HG03439 (cell line): ENCODE measurements around the gene STOX1.
"Not testable (repeated sequence)": the region's sequence is repeated elsewhere in the genome, so short reads cannot be mapped to it uniquely, and the experiment has no call there.

ENCODE experiments used
- ATAC-seq: cut with Tn5 transposase; IDR thresholded peaks from one replicate; pipeline ENCODE4 v1.9.1; 2021; ENCODE audit warnings: mild to moderate bottlenecking, moderate library complexity; ENCODE audit not compliant: unreplicated experiment

Gene STOX1

DNA sequence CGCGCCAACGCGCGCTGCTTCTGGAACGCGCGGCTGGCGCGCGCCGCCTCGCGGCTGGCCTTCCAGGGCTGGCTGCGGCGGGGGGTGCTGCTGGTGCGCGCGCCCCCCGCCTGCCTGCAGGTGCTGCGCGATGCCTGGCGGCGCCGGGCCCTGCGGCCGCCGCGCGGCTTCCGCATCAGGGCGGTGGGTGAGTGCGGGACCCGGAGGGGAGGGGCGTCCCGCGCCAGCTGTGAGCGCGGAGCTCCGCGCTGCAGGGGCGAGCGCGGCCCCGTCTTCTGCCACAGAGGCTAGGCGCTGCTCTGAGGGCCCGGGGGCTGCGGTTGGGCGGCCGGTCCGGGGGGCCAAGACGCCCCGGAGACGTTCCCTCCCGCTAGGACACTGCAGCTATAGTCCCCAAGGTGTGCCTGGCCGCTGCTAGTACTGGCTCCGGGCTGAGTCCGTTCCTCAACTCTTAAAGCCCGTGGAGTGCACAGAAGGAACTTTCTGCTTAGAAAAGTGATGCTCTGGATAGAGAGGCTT is 811 bp downstream of the STOX1 start:
- ATAC-seq = not testable (repeated sequence)

DNA sequence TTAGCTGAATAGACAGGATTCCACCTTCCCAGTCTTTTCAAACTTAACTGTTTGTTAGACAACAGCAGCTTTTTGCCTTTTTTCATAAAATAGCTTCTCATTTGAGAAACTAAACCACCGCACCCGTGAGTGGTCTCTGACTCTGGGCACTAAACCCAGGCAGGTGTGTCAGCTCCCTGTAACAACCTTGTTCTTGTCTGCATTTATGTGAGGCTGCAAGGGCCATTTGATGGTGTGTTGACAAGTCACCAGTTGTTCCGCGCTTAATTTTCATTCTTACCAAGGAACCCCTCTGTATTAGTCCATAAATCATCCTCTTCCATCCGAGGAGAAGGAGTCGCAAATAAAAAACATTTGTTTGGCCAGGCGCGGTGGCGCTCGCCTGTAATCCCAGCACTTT is 1.5 kb downstream of the STOX1 start:
- no peak for ATAC-seq

DNA sequence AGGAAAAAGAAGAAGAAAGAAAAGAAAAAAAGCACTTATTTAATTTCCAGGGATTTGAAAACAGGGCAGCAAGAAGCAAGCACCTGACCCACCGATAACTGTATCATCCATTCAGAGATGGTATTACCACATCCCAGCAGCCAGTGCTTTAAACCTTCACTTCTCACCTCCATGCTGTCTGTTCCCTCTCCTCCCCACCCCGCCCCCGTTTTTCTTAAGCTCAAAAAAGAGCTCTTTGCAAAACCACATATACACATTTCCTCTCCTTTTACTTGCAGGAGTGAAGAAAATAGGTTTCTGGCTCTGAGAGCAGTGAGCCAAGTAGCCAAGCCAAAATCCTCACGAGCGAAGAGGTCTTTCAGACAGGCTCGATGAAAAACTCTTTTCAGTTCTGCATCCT is 2.2 kb downstream of the STOX1 start:
- no peak for ATAC-seq

DNA sequence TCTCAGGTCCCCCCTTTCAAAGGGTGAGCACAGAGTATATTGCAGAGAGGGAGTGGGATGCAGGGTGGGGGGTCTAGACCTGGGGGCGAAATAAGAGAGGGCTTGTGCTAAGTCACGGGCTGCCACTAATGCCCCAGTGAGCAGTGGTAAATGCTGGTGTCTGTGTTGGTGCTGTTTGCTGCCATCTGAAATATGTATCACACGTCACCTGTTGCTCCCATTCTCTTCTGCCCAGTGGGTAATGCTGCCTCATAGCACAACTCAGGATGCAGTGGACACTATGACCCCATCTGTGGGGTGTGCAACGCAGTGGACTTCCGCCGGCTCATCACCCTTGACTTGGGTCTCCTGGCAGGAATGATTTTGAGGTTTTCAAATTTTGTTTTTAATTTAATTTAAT is 2.6 kb downstream of the STOX1 start:
- no peak for ATAC-seq

DNA sequence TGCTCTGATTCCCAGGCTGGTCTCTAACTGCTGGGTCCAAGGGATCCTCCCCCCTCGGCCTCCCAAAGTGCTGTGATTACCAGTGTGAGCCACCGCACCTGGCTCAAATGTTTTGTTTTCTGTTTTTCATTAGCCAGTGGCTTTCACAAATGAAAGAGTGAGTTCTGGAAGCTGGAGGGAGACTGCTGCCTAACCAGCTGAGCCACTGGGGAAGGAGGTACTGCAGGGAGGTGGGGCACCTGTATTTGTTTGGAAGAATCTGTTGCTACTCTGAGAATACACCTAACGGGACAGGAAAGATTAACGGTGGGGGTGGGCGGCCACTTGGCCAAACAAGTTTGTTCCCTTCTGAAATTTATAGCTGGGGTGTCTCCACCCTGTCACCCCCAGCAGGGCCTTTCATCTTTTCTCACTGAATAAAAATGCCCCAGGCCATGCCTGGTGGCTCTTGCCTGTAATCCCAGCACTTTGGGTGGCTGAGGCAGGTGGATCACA is 4.7 kb downstream of the STOX1 start:
- no peak for ATAC-seq

GRCh38 chr10:68832601-68833000 is 5.3 kb downstream of the STOX1 start:
- ATAC-seq = no peak

DNA sequence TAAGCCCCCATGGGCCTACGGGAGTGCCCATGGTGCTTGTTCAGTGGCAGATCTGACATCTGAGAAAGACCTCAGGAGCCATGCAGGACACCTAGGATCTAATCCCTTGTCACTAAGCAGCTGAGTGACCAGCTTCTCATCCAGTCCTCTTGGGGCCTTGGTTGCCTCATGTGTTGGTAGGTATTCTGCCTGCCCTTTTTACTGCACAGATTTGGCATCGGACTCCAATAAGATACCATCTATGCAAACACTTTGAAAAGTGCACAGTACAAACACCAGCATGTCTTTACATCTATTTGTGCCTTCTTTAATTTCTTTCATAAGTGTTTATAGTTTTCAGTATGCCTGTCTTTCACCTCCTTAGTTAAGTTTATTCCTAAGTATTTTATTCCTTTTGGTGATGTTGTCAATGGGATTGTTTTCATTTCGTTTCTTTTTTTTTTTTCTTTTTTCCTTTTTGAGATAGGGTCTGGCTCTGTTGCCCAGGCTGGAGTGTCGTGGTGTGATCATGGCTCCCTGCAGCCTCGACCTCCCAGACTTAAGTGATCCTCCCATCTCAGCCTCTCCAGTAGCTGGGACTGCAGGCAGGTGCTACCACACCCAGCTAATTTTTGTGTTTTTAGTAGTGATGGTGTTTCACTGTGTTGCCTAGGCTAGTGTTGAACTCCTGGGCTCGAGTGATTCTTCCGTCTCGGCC is 10.4 kb downstream of the STOX1 start:
- ATAC-seq = no peak

DNA sequence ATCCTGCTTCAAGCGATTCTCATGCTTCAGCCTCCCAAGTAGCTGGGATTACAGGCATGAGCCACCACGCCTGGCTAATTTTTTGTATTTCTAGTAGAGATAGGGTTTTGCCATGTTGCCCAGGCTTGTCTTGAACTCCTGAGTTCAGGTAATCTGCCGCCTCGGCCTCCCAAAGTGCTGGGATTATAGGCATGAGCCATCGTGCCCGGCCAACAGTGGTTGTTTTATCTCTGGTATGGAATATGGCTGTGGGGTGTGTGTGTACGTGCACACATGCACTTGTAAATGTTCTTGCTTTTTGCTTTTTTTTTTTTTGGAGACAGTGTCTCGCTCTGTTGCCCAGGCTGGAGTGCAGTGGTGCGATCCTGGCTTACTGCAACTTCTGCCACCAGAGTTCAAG is 13.3 kb downstream of the STOX1 start:
- ATAC-seq = not testable (repeated sequence)

- no peak for ATAC-seq
Measured at GRCh38 chr10:68848281-68848680, 20.9 kb downstream of the STOX1 start.

GRCh38 chr10:68848806-68849205 is 21.5 kb downstream of the STOX1 start:
- ATAC-seq = no peak

- no peak for ATAC-seq
Measured at GRCh38 chr10:68856352-68856751, 29.0 kb downstream of the STOX1 start.

- ATAC-seq = no peak
Measured at GRCh38 chr10:68857005-68857404, 29.7 kb downstream of the STOX1 start.

DNA sequence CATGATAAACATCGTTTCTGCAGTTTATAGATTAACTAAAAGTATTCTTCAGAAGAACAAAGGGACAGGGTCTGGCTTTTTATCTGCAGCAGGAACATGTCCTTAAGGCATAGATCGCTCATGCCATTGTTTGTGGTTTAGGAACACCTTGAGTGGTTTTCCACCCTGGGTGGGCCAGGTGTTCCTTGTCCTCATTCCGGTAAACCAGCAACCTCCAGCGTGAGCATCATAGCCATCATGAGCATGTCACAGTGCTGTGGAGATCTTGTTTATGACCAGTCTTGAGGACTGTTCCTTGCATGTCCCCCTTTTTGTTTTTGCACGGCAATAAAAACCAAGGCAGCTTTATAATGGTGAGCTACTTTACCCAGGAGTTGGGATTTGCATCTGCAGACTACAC is 33.9 kb downstream of the STOX1 start:
- ATAC-seq = no peak

- ATAC-seq = no peak
Measured at GRCh38 chr10:68864611-68865010, 37.3 kb downstream of the STOX1 start.

- ATAC-seq = not testable (repeated sequence)
Measured at GRCh38 chr10:68868173-68868572, 40.8 kb downstream of the STOX1 start.

DNA sequence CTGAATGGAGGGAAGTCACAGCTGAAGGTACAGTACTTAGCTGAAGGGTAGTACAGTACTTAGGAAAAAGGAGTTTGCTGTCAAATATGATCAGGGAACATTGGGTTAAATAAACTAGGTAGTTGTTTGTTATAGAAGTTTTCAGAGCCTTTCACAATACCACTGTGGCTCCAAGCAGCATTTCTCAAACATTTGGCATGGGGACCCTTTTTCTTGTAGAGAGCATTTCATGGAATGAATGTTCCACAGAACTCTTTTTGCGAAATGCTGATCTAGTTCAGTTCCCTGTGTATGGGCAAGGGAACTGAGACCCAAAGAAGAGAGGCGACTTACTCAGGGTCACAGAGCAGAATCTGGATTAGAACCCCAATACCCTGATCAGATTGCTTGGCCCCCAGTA is 42.3 kb downstream of the STOX1 start:
- ATAC-seq = no peak

DNA sequence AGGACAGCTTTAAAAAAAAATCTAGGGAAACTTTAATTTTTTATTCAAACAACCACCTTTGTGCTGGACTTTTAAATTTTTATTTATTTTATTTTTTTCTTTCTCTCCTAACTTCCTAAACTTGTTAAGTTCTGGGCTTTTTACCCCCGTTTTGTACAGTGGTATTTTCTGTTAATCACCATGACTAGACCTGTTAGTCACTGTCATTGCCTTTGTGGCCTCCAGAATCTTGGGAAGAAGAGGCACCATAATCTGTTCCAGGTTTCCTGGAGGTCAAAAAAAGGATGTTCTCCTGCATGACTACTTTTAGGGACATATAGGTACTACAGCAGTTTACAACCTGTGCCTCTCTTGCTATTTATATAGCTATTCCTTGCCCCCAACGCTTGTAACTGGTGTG is 42.7 kb downstream of the STOX1 start:
- ATAC-seq = no peak

- no peak for ATAC-seq
Measured at GRCh38 chr10:68870545-68871104, 43.3 kb downstream of the STOX1 start.

- no peak for ATAC-seq
Measured at GRCh38 chr10:68871105-68871711, 43.9 kb downstream of the STOX1 start.

- ATAC-seq = no peak
Measured at GRCh38 chr10:68871731-68872342, 44.5 kb downstream of the STOX1 start.

DNA sequence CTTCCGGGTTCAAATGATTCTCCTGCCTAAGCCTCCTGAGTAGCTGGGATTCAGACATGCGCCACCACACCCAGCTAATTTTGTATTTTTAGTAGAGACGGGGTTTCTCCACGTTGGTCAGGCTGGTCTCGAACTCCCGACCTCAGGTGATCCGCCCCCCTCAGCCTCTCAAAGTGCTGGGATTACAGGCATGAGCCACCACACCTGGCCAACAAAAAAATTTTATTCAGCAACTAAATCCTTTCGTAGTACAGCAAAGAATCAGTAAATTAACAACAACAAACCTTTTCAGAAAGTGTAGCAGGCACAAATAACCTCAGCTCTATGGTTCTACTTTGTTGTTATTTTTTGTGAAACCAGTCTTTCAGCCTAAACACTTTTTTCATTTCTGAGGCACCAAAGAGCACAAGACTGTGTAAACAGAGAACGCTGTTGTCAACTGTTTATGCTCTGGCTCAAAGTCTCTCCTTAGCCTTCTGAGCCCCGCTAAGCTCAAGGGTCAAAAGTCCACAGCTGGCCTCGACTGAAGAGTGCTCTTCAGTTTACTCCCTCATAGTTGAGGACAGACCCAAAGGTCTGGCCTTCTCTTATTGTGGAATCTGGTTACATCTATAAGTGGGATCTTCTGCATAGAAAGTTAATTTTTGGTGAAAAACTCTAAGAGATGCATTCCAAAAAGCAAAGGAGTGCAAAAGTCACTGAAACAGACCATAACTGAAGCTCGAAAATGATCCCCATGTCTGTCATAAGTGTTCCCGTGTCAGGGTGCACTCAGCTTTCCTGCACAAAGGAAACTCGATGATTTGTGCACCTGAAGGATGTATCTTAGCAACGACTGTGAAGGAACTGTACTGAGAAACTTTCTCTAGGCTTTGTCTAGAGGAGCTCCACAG is 49.2 kb downstream of the STOX1 start:
- no peak for ATAC-seq
